Dermis blood vessel endothelial cell (primary cell): Measurements from ENCODE around the gene CELSR1. TPM values are rescaled to one million over a fixed set of nuclear protein-coding genes. Genes with fewer than 3 reads are reported as not detected.

Experiments used
- DNase-seq: peaks from one replicate; pipeline ENCODE4 v3.0.0; 2010
- total RNA-seq: library from RNA; depleted of rRNA; stranded (reverse); fragments of >200 nt; gene quantifications from 2 replicates; pipeline ENCODE4 v1.2.3, GENCODE V29; 2014

CELSR1 gene
- total RNA-seq = 28.2 and 45.6 TPM in 2 replicates

DNA sequence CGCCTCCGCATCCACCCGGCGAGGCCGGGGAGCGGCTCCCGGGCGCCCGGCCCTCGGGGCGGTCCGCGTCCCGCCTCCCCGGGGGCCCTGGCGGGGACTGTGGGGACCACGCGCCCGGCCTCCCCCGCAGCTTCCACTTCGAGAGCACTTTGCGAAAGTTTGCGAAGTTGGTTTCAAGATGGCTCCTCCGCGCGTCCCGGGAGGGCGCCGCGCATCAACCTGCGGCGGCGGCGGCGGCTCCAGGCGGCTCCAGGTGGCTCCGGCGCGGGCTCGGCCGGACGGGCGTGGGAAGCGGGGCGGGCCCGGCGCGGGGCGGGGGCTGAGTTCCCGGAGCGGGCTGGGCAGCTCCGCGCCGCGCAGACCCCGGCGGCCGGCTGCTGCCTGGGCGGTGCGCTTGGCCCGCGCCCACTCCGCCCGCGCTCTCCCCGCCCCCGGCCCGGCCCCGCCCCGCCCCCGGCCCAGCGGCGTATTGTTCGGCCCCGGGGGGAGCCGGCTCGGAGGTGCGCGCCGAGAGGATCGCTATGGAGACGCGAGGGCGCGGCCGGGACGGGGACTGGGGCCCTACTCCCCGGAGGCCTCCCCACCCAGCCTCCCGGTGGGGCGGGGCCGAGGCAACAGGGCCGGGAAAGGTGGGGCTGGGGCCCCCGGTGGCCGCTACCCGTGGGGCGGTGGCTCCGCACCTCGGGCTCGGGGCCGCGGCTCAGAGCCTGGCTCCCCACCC lies at the start of gene CELSR1:
Gene CELSR1, minus strand, starts transcription at position 396 of the 721 bp plus-strand sequence. CDS start 450 bp downstream, outside the sequence.
- DNase-seq = peak; percentile 19

DNA sequence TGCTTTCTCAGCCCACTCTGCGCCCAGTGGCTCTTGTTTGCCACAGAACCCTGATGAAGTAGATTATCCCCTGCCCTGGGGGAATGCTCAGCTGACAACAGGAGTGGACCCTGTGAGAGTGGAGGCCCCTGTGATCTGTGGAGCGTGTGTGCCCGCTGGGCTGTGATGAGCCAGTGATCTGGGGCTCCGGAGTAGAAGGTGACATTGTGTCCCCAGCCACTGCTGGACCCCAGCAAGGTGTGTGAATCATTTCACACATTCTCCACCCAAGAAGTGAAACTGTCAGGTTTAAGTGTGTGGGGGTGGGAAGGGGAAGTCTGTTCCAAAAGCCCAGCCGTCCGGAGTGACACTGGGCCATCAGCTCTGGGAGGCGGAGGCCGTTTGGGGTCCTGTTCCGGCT lies 49.6 kb upstream of the CELSR1 start:
- DNase-seq = no peak

- no peak for DNase-seq
Observed at GRCh38 chr22:46586531-46587011, 49.2 kb upstream of the CELSR1 start.

- no peak for DNase-seq
Observed at GRCh38 chr22:46586123-46586519, 48.7 kb upstream of the CELSR1 start.

DNA sequence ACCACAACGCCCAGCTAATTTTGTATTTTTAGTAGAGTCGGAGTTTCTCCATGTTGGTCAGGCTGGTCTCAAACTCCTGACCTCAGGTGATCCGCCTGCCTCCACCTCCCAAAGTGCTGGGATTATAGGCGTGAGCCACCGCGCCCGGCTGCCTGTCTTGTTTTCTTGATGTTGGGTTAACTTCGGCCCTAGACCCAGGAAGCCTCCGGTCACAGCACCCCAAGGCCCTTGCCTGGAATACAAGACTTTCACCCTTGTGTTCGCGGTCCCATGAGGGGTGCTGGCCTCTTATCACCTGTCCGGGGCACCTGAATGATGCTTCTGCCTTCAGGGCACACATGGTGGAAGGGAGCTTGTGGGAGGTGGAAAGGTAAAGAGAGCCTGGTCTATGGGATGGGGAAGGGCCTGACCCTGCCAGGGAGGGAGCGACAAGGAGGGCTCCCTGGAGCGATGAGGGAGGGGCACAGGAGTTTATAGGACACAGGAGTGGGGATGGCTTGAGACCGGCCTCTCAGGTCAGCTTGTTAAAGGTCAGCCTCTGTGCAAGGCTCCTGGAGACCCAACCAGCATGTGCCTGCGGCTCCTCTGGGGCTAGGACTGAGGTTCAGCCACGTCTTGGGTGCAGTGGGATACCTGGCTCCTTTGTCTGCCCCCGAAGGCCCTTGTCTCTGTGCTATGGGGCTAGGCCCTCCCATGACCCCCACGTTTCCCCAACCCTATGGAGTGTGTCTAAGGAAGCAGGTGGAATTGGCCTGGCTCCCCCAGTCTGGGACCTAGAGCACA lies 48.1 kb upstream of the CELSR1 start:
- no peak for DNase-seq

GRCh38 chr22:46584081-46584921 lies 46.9 kb upstream of the CELSR1 start:
- DNase-seq = no peak

GRCh38 chr22:46583571-46583970 lies 46.2 kb upstream of the CELSR1 start:
- DNase-seq = no peak

DNA sequence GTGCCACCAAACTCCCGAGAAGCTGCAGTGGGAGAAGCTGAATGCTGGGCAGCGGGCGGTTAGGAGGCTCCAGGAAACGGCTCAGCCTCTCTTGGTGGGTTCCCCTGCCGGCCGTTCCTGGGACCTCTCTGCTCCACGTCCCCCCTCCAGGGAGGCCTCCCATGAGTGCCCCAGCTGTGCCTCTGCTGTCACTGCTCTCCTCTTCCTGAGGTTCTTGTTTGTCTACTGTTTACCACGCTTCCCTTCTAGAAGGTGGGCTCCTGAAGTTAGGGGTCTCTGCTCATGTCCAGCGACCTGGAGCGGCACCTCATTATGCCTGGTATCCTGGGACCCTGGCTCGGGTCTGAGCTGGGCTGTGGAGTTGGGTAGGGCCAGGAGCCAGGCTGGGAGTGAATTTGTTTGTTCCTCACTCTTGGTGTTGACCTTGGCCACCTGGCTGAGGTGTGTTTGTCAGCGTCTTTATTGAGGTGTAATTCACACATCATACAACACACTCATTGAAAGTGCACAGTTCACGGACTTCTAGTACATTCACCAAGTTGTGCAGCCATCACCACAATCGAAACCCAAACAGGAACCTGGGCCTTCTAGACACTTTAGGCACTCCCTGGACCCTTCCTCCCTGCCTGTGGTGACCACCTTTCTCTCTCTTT lies 45.0 kb upstream of the CELSR1 start:
- DNase-seq = no peak

DNA sequence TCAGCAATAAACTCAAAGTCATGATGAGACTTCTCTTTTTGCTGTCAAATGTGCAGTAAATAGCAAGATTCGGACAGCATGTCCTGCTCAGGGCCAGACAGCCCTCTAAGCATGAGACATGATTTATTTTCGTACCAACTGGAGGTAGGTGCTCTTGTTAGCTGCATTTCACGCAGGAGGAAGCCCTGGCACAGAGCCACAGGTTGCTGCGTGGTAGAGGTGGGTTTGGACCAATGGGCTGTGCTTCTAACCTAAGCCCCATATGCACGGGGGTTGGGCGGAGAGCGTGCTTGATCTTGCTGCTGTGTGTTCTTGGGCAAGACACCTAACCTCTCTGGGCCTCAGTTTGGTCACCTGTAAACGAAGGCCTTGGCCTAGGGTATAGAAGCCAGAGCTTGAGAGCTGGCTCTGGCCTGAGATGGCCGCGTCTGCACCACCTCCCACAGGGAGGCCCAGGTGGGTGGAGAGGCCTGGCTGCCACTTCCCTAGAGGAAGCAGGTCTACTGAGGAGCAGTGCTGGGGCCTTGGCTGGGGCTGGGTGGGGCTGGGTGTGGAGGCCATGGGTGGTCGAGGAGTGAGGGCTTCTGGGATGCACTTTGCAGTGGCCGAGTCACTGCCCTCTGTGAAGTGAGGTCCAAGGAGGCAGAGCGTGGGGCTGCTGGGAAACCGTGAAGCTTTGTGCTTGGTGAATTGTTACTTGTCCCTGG lies 44.3 kb upstream of the CELSR1 start:
- DNase-seq = no peak

- DNase-seq = peak; percentile 53
Observed at GRCh38 chr22:46580940-46581537, 43.6 kb upstream of the CELSR1 start.

GRCh38 chr22:46579751-46580449 lies 42.5 kb upstream of the CELSR1 start:
- DNase-seq = no peak

GRCh38 chr22:46578824-46579561 lies 41.6 kb upstream of the CELSR1 start:
- no peak for DNase-seq

DNA sequence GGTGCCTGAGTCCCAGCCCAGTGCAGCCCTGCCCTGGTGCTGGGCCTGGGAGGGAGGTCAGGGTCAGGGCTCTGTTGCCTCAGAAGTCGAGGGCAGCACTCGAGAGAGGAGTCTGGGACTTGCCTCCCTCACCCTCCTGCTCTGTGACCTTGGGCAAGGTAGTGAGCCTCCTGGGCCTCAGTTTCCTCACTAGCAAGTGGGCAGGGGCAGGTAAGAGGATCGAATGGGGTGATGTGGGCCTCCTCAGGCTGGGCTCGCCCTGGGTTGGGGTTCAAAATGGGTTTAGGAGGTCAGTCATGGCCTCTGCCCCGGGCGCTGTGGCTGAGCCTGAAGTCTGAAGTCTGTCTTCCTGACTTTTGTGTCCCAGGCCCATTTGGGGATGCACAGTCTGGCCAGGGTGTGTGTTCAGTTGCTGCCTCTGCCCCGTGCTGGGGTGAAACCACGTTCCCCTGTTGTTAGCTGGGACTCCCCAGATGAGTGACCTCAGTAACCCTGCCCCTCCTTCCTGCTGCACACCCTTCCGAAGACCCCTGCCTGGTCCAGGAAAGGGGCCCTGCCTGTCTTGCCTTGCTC lies 40.9 kb upstream of the CELSR1 start:
- no peak for DNase-seq

DNA sequence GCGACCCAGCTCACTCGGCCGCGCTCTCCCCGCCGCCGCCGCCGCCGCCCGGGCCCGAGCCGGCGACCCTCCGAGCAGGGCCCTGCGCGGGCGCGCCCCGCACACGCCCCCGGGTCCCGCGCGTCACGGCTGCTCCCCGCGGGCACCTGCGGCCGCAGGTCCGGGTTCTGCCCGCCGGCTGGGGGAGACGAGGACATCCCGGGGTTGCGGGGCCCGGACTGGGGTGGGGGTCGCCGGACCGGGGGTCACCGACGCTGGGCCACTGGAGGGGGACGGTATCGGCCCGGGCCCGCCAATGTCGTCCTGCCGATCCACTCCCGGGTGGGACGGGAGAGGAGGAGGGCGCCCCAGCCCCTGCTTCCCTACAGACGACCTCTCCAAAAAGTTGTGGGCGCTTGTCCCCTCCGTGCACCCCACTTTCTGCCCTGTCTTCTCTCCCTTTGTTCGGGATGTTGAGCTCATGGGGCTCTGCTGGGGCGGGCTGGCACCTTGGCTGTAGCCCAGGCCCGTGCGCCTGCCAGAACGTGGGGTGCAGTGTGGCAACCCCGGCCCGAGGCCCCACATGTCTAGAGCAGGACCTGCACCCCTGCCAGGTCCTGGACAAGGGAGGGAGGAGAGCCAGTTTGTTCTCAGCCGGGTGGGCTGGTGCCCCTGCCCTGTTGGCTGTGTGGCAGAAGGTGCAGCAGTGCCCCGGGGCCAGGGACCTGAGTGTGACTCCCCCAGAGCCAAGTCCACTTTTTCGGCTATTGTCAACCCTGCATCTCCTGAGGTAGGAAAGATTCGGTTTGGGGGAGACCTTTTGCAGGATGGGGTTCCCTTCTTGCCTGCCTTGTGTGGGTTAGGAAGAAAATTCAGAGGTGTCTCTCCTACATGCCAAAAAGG lies 40.2 kb upstream of the CELSR1 start:
- DNase-seq = peak; percentile 15

- DNase-seq = peak; percentile 60
Observed at GRCh38 chr22:46576556-46577367, 39.3 kb upstream of the CELSR1 start.

- DNase-seq = no peak
Observed at GRCh38 chr22:46575911-46576555, 38.6 kb upstream of the CELSR1 start.
